GM23338 (cell line): ENCODE results near the gene CCDC92B. TPM values are rescaled to one million over a fixed set of nuclear protein-coding genes. Genes with fewer than 3 reads are reported as not detected.

ENCODE experiments used
- ATAC-seq: fragments of 200-7000 bp; cut with Tn5 transposase; 3 replicates; pipeline ENCODE4 v1.9.1; 2020
- DNase-seq: peaks from one replicate; pipeline ENCODE4 v3.0.0-alpha.2; 2015; ENCODE audit warnings: low spot score
- H2AFZ ChIP-seq: fragments of 200-600 bp; sonication (generic); 2 replicates; pipeline ENCODE4 v1.8.0; 2016; ENCODE audit warnings: antibody characterized with exemption, mild to moderate bottlenecking, moderate library complexity
- H3F3A ChIP-seq: fragments of 200-600 bp; sonication (generic); replicated peaks from 2 replicates; pipeline ENCODE4 v1.8.0; 2017; ENCODE audit warnings: antibody characterized with exemption, mixed run types, low read depth
- H3K27ac ChIP-seq: fragments of 200-600 bp; sonication (generic); 2 replicates; pipeline ENCODE4 v1.6.1; 2016; ENCODE audit warnings: low read depth
- H3K27me3 ChIP-seq: fragments of 200-600 bp; sonication (generic); 2 replicates; pipeline ENCODE4 v1.8.0; 2016; ENCODE audit warnings: mild to moderate bottlenecking, mixed run types, moderate library complexity; ENCODE audit not compliant: insufficient read depth
- H3K36me3 ChIP-seq: fragments of 200-600 bp; sonication (generic); 2 replicates; pipeline ENCODE4 v1.8.0; 2016; ENCODE audit warnings: mild to moderate bottlenecking; ENCODE audit not compliant: insufficient read depth
- H3K4me1 ChIP-seq: fragments of 200-600 bp; sonication (generic); 2 replicates; pipeline ENCODE4 v1.8.0; 2016; ENCODE audit warnings: mild to moderate bottlenecking, moderate library complexity; ENCODE audit not compliant: insufficient read depth
- H3K4me2 ChIP-seq: fragments of 200-600 bp; sonication (generic); 2 replicates; pipeline ENCODE4 v1.7.1; 2017; ENCODE audit warnings: mixed run types
- H3K4me3 ChIP-seq: fragments of 200-600 bp; sonication (generic); 2 replicates; pipeline ENCODE4 v1.6.1; 2016; ENCODE audit warnings: mixed run types
- H3K79me2 ChIP-seq: fragments of 200-600 bp; sonication (generic); replicated peaks from 2 replicates; pipeline ENCODE4 v1.8.0; 2017; ENCODE audit warnings: mild to moderate bottlenecking; ENCODE audit not compliant: insufficient read depth
- H3K9me2 ChIP-seq: fragments of 200-600 bp; sonication (generic); 2 replicates; pipeline ENCODE4 v1.8.0; 2017; ENCODE audit not compliant: insufficient read depth
- H4K20me1 ChIP-seq: fragments of 200-600 bp; sonication (generic); replicated peaks from 2 replicates; pipeline ENCODE4 v1.8.0; 2017; ENCODE audit warnings: mild to moderate bottlenecking; ENCODE audit not compliant: insufficient read depth
- H3K27ac Mint-ChIP-seq: 2 replicates; pipeline ENCODE4 v1.8.0; 2020; ENCODE audit warnings: inconsistent platforms, mild to moderate bottlenecking, moderate library complexity, mixed read lengths
- H3K27me3 Mint-ChIP-seq: 3 replicates; pipeline ENCODE4 v1.8.0; 2022; ENCODE audit warnings: low read depth, mild to moderate bottlenecking, moderate library complexity, mixed read lengths, inconsistent platforms; ENCODE audit not compliant: insufficient read depth, poor library complexity
- H3K36me3 Mint-ChIP-seq: 3 replicates; pipeline ENCODE4 v1.8.0; 2021; ENCODE audit warnings: low read depth, mild to moderate bottlenecking, inconsistent platforms, moderate library complexity, mixed read lengths
- H3K4me1 Mint-ChIP-seq: 3 replicates; pipeline ENCODE4 v1.8.0; 2020; ENCODE audit warnings: mild to moderate bottlenecking, inconsistent platforms, mixed read lengths
- H3K4me3 Mint-ChIP-seq: 3 replicates; pipeline ENCODE4 v1.8.0; 2021; ENCODE audit warnings: moderate library complexity, mild to moderate bottlenecking, inconsistent platforms, mixed read lengths
- H3K9me3 Mint-ChIP-seq: 3 replicates; pipeline ENCODE4 v1.8.0; 2020; ENCODE audit warnings: moderate library complexity, mild to moderate bottlenecking, inconsistent platforms, mixed read lengths
- NANOG ChIP-seq: IDR thresholded peaks from 2 replicates; pipeline ENCODE4 v1.6.1; 2016; ENCODE audit warnings: antibody characterized with exemption, borderline replicate concordance
- POLR2AphosphoS5 ChIP-seq: IDR thresholded peaks from 2 replicates; pipeline ENCODE4 v1.6.1; 2016; ENCODE audit warnings: antibody characterized with exemption, low read depth
- STAT1 ChIP-seq: IDR thresholded peaks from one replicate; pipeline ENCODE4 v1.6.1; 2016; ENCODE audit warnings: antibody characterized with exemption; ENCODE audit not compliant: unreplicated experiment
- polyA plus RNA-seq: library from polyadenylated mRNA; unstranded; fragments of >200 nt; fragmentation: Nextera tagmentation; extraction: Ambion mirVana; gene quantifications from 2 replicates; pipeline ENCODE4 v1.2.1, GENCODE V29; 2016
- total RNA-seq: library from RNA; depleted of rRNA; stranded (reverse); fragments of >200 nt; shearing (Covaris generic); gene quantifications from 2 replicates; pipeline ENCODE4 v1.2.3, GENCODE V29; 2014
- TF ChIP-seq, protein P1 (sequence below): IDR thresholded peaks from one replicate; pipeline ENCODE4 v1.6.1; 2018; ENCODE audit warnings: antibody characterized with exemption; ENCODE audit not compliant: unreplicated experiment

CCDC92B gene
- total and polyA plus RNA-seq, 2 experiments from 2014 or later = 5.7 to 9.1 TPM

DNA sequence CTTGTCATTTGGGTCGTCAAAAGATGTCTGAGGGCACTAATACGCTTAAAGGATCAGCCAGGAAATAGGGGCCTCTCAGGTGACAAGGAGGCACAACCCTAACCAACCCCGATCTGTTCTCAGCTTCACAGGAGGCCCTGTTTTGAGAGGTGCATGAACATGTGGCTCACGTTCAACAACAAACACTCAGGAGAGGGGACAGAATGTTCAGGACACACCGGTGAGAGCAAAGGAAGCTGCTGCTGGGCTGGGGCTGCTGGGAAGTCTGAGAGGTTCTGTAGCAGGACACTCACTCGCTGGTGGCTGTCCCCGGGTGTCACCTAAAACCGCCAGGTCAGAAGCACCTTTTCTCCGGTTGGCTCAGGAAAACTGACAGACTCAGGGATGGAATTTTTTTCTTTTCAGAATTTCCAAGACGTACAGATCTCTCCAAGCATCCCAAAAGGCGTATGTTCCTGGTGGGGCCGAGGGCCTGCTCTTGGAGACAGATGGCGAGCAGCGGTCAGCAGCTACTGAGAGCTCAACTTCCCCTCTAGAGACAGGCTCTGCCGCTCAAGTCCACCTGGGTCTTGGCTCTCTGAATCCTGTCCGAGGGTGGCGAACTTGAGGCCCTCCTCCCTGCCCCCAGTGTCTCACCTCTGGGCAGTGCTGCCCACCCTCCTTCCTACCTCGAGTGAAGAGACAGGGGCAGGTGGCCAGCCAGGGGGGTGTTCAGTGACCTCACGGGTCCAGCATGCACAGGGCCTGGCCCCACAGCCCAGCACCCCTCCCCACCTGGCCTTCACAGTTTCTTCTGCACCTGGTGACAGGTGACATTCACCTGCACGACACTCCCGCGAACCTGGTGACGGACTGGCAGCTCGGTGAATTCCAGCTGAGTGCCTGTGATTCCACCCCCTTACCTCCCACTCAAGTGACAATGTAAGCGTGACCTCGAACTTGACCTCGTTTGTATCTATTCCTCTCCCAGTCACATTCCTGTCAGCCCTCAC, 60.8 kb downstream of the CCDC92B start:
- Histone ChIP-seq H3K9me2 (no peaks in the 10 kb centered on the region), H4K20me1 (peaks cover 4% of the 10 kb centered on the region), H3K27ac (0 out of 2 replicates have a peak overlapping the region, but pooled peaks have one; percentile 39), H3K36me3 (no peaks in the 10 kb centered on the region), H2AFZ (no peak overlapping the region), H3F3A (peaks cover 20% of the 10 kb centered on the region), H3K4me3 (no peak overlapping the region), H3K27me3 (no peaks in the 10 kb centered on the region), H3K4me1 (peaks cover 13% of the 10 kb centered on the region), H3K79me2 (no peaks in the 10 kb centered on the region), H3K4me2 (0 out of 2 replicates have a peak overlapping the region, but pooled peaks have one; percentile 38)
- no peak overlapping the region for H3K4me3 Mint-ChIP-seq
- peaks cover 24% of the 10 kb centered on the region for H3K27me3 Mint-ChIP-seq
- no peaks in the 10 kb centered on the region for H3K9me3 Mint-ChIP-seq
- no peak for DNase-seq
- H3K36me3 Mint-ChIP-seq = peaks cover 15% of the 10 kb centered on the region
- no peak for ATAC-seq
- H3K4me1 Mint-ChIP-seq = peaks cover 19% of the 10 kb centered on the region; the same call in 2 of the 3 replicates
- peak overlapping the region; percentile 79 for H3K27ac Mint-ChIP-seq
- TF ChIP-seq NANOG (no peak), POLR2AphosphoS5 (peak; percentile 4; the same call in 1 of the 2 replicates), STAT1 (no peak)
- TF ChIP-seq, protein P1, sequence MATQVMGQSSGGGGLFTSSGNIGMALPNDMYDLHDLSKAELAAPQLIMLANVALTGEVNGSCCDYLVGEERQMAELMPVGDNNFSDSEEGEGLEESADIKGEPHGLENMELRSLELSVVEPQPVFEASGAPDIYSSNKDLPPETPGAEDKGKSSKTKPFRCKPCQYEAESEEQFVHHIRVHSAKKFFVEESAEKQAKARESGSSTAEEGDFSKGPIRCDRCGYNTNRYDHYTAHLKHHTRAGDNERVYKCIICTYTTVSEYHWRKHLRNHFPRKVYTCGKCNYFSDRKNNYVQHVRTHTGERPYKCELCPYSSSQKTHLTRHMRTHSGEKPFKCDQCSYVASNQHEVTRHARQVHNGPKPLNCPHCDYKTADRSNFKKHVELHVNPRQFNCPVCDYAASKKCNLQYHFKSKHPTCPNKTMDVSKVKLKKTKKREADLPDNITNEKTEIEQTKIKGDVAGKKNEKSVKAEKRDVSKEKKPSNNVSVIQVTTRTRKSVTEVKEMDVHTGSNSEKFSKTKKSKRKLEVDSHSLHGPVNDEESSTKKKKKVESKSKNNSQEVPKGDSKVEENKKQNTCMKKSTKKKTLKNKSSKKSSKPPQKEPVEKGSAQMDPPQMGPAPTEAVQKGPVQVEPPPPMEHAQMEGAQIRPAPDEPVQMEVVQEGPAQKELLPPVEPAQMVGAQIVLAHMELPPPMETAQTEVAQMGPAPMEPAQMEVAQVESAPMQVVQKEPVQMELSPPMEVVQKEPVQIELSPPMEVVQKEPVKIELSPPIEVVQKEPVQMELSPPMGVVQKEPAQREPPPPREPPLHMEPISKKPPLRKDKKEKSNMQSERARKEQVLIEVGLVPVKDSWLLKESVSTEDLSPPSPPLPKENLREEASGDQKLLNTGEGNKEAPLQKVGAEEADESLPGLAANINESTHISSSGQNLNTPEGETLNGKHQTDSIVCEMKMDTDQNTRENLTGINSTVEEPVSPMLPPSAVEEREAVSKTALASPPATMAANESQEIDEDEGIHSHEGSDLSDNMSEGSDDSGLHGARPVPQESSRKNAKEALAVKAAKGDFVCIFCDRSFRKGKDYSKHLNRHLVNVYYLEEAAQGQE = no peak

DNA sequence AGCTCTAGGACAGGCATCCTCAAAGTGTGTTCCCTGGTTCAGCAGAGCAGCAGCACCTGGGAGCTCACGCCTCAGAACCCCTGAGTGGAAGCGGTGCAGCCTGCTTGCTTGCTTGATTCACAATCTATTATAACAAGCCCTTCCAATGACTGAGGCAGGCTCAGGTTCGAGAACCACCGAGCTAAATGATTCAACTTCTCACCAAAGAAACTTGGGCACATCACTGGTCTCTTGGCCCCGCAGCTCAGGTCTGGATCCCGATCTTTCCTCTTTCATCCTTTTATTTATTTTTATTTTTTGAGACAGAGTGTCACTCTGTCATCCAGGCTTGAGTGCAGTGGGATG, 62.4 kb downstream of the CCDC92B start:
- H3K4me2 ChIP-seq = no peak overlapping the region
- peaks cover 24% of the 10 kb centered on the region for H3K27me3 Mint-ChIP-seq
- H3K9me2 ChIP-seq = no peaks in the 10 kb centered on the region
- 0 out of 2 replicates have a peak overlapping the region, but pooled peaks have one; percentile 26 for H3K27ac ChIP-seq
- DNase-seq (no peak), ATAC-seq (no peak)
- H3F3A ChIP-seq = peaks cover 20% of the 10 kb centered on the region
- H2AFZ ChIP-seq = no peak overlapping the region
- TF ChIP-seq STAT1 (no peak), POLR2AphosphoS5 (0 out of 2 replicates have a peak, but pooled peaks have one; percentile 3)
- H4K20me1 ChIP-seq = peaks cover 4% of the 10 kb centered on the region
- no peaks in the 10 kb centered on the region for H3K79me2 ChIP-seq
- H3K27me3 ChIP-seq = no peaks in the 10 kb centered on the region
- no peaks in the 10 kb centered on the region; the same call in 1 of the 2 replicates for H3K36me3 ChIP-seq
- H3K4me3 Mint-ChIP-seq = no peak overlapping the region
- no peak overlapping the region for H3K4me3 ChIP-seq
- H3K9me3 Mint-ChIP-seq = no peaks in the 10 kb centered on the region
- H3K4me1 ChIP-seq = peaks cover 13% of the 10 kb centered on the region
- H3K27ac Mint-ChIP-seq = no peak overlapping the region
- H3K4me1 Mint-ChIP-seq = peaks cover 19% of the 10 kb centered on the region; the same call in 2 of the 3 replicates
- H3K36me3 Mint-ChIP-seq = peaks cover 12% of the 10 kb centered on the region
